DOHH2 (cell line): ENCODE measurements around the gene KLHL33.

Source experiments
- H3F3A ChIP-seq: fragments of 200-600 bp; sonication (generic), shearing (Covaris generic); 2 replicates; pipeline ENCODE4 v1.6.0; 2016; ENCODE audit warnings: antibody characterized with exemption, mild to moderate bottlenecking; ENCODE audit not compliant: control insufficient read depth, insufficient read depth
- H3K27ac ChIP-seq: fragments of 200-600 bp; sonication (generic); 2 replicates; pipeline ENCODE4 v1.5.1; 2014; ENCODE audit warnings: low read depth, mild to moderate bottlenecking, low read length, moderate library complexity
- H3K27me3 ChIP-seq: fragments of 200-600 bp; sonication (generic); 2 replicates; pipeline ENCODE4 v1.6.1; 2014; ENCODE audit warnings: mild to moderate bottlenecking, low read length, mixed read lengths; ENCODE audit not compliant: control insufficient read depth
- H3K36me3 ChIP-seq: fragments of 200-600 bp; sonication (generic); 2 replicates; pipeline ENCODE4 v1.6.1; 2014; ENCODE audit warnings: mild to moderate bottlenecking, low read length, moderate library complexity, mixed read lengths; ENCODE audit not compliant: control insufficient read depth
- H3K4me1 ChIP-seq: fragments of 200-600 bp; sonication (generic); 2 replicates; pipeline ENCODE4 v1.6.1; 2014; ENCODE audit warnings: mild to moderate bottlenecking, low read length, mixed read lengths; ENCODE audit not compliant: control insufficient read depth
- H3K4me2 ChIP-seq: fragments of 200-600 bp; sonication (generic); 2 replicates; pipeline ENCODE4 v1.6.0; 2014; ENCODE audit warnings: mild to moderate bottlenecking, low read length, moderate library complexity
- H3K4me3 ChIP-seq: fragments of 200-600 bp; sonication (generic); 2 replicates; pipeline ENCODE4 v1.5.1; 2014; ENCODE audit warnings: mild to moderate bottlenecking, low read length, mixed read lengths
- H3K79me2 ChIP-seq: fragments of 200-600 bp; sonication (generic); 2 replicates; pipeline ENCODE4 v1.6.1; 2014; ENCODE audit warnings: mild to moderate bottlenecking, low read length, mixed read lengths; ENCODE audit not compliant: control insufficient read depth
- H3K9me2 ChIP-seq: fragments of 200-600 bp; sonication (generic); replicated peaks from 2 replicates; pipeline ENCODE4 v1.6.1; 2014; ENCODE audit warnings: mild to moderate bottlenecking, low read length, mixed read lengths; ENCODE audit not compliant: control insufficient read depth
- H3K9me3 ChIP-seq: fragments of 200-600 bp; sonication (generic); 2 replicates; pipeline ENCODE4 v1.6.1; 2014; ENCODE audit warnings: antibody characterized with exemption, low read length, mixed read lengths; ENCODE audit not compliant: control insufficient read depth, insufficient read depth
- H4K20me1 ChIP-seq: fragments of 200-600 bp; sonication (generic); 2 replicates; pipeline ENCODE4 v1.6.0; 2014; ENCODE audit warnings: low read depth, mild to moderate bottlenecking, antibody characterized with exemption, low read length, moderate library complexity; ENCODE audit not compliant: control insufficient read depth, insufficient read depth
- CTCF ChIP-seq: fragments of 200-600 bp; sonication (generic); IDR thresholded peaks from one replicate; pipeline ENCODE4 v1.5.1; 2014; ENCODE audit warnings: antibody characterized with exemption, mild to moderate bottlenecking, low read depth, low read length; ENCODE audit not compliant: poor library complexity, severe bottlenecking
- EZH2phosphoT487 ChIP-seq: fragments of 200-600 bp; sonication (generic); IDR thresholded peaks from 2 replicates; pipeline ENCODE4 v1.6.1; 2017; ENCODE audit warnings: borderline replicate concordance, mild to moderate bottlenecking, antibody characterized with exemption, low read length, moderate library complexity, mixed read lengths

KLHL33 gene

GRCh38 chr14:20409226-20409625 is 26.7 kb downstream of the KLHL33 start:
- H3K27ac ChIP-seq: no peak overlapping the region
- H3K4me1 ChIP-seq: peaks cover 13% of the 10 kb centered on the region
- H4K20me1 ChIP-seq: no peaks in the 10 kb centered on the region
- no peaks in the 10 kb centered on the region for H3K9me2 ChIP-seq
- peaks cover 19% of the 10 kb centered on the region for H3K79me2 ChIP-seq
- no peak overlapping the region for H3K4me2 ChIP-seq
- H3K4me3 ChIP-seq: no peak overlapping the region
- TF ChIP-seq CTCF (no peak), EZH2phosphoT487 (no peak)
- H3K9me3 ChIP-seq: no peaks in the 10 kb centered on the region
- H3K27me3 ChIP-seq: no peaks in the 10 kb centered on the region
- peaks cover 3% of the 10 kb centered on the region for H3F3A ChIP-seq
- peaks cover 40% of the 10 kb centered on the region for H3K36me3 ChIP-seq

DNA sequence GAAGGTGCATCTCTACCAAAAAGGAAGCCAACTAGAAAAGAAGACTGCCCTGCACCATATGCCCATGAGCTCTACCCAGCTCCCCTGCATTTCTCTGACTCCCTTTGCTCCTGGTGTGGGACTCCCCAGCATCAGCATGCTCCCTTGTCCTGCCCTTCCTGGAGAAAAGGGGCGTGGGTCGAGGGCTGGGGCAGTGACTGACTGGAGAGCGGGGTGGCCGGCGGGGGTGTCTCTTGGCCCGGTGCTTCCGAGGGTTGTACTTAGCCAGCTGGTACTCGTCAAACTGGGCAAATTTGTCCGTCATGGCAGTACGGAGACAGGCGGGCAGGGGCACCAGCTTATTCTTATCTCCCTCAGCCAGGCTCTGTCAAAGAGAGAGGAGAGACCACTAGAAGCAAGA is 32.4 kb downstream of the KLHL33 start:
- H3K36me3 ChIP-seq: peaks cover 63% of the 10 kb centered on the region
- no peaks in the 10 kb centered on the region for H3K27me3 ChIP-seq
- H3K4me1 ChIP-seq: no peaks in the 10 kb centered on the region
- no peaks in the 10 kb centered on the region for H3F3A ChIP-seq
- no peak overlapping the region for H3K4me2 ChIP-seq
- no peaks in the 10 kb centered on the region for H3K9me2 ChIP-seq
- TF ChIP-seq CTCF: no peak
- no peak for TF ChIP-seq EZH2phosphoT487
- H3K4me3 ChIP-seq: no peak overlapping the region
- no peaks in the 10 kb centered on the region for H4K20me1 ChIP-seq
- H3K27ac ChIP-seq: no peak overlapping the region
- no peaks in the 10 kb centered on the region for H3K79me2 ChIP-seq
- no peaks in the 10 kb centered on the region for H3K9me3 ChIP-seq

DNA sequence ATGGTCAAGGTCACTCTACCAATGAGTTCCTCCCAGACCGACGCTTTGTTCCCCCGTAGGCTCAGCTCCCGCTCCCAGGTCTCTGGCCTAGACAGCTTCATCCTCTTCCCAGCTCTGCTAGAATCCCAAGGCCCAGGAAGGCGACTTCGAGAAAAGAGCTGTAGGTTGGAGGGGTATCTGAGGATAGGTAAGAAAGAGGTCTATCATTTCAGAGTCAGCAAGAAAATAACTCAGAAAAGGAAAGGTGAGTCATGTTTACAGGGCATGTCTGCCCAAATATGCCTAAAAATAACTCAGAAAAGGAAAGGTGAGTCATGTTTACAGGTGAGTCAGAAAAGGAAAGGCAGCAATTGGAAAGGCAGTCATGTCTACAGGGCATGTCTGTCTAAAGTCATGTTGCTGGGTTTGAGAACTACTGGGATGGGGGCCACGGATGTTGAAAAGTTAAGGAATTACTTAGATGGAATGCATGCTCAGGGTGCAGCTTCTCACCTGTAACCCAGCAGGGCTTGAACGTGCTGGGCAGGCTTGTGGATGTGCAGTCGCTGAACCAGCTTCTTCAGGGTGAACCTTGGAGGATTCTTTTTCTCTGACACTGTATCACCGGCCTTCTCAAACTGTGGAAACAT is 34.9 kb downstream of the KLHL33 start:
- Histone ChIP-seq H3K27me3 (no peaks in the 10 kb centered on the region), H4K20me1 (no peaks in the 10 kb centered on the region), H3K36me3 (peaks cover 52% of the 10 kb centered on the region), H3K4me3 (no peak overlapping the region), H3K9me3 (no peaks in the 10 kb centered on the region), H3F3A (no peaks in the 10 kb centered on the region), H3K79me2 (no peaks in the 10 kb centered on the region), H3K4me1 (no peaks in the 10 kb centered on the region), H3K9me2 (no peaks in the 10 kb centered on the region), H3K27ac (no peak overlapping the region), H3K4me2 (no peak overlapping the region)
- TF ChIP-seq EZH2phosphoT487 (no peak), CTCF (no peak)
